HepG2 (cell line): ENCODE results near the gene TM4SF20. TPM values are rescaled to one million over a fixed set of nuclear protein-coding genes. Genes with fewer than 3 reads are reported as not detected.

Source experiments
- CAMTA2 ChIP-seq: sonication (generic); formaldehyde crosslinking; IDR thresholded peaks from 2 replicates; pipeline ENCODE4 v1.4.0; 2020; ENCODE audit warnings: mild to moderate bottlenecking, missing genetic modification reagents, borderline replicate concordance
- CHD2 ChIP-seq: IDR thresholded peaks from 2 replicates; pipeline ENCODE4 v1.6.1; 2011; ENCODE audit warnings: low read depth, low read length, improper control_type of control experiment
- FLYWCH1 ChIP-seq: sonication (generic); formaldehyde crosslinking; IDR thresholded peaks from 2 replicates; pipeline ENCODE4 v1.8.1; 2023; ENCODE audit warnings: mild to moderate bottlenecking, missing genetic modification reagents
- MAFF ChIP-seq: IDR thresholded peaks from 2 replicates; pipeline ENCODE4 v1.6.1; 2011; ENCODE audit warnings: low read depth, low read length, improper control_type of control experiment
- MED13 ChIP-seq: sonication (generic); formaldehyde crosslinking; IDR thresholded peaks from 2 replicates; pipeline ENCODE4 v1.5.0; 2020; ENCODE audit warnings: missing genetic modification reagents
- NFIB ChIP-seq: sonication (generic); formaldehyde crosslinking; IDR thresholded peaks from 2 replicates; pipeline ENCODE4 v1.9.0; 2021; ENCODE audit warnings: missing genetic modification reagents, mild to moderate bottlenecking, borderline replicate concordance
- NR2C2 ChIP-seq: sonication (generic); formaldehyde crosslinking; IDR thresholded peaks from 2 replicates; pipeline ENCODE4 v1.4.0; 2020; ENCODE audit warnings: missing genetic modification reagents, mild to moderate bottlenecking, moderate library complexity, borderline replicate concordance
- RFXAP ChIP-seq: sonication (generic); formaldehyde crosslinking; IDR thresholded peaks from 2 replicates; pipeline ENCODE4 v1.4.0; 2020; ENCODE audit warnings: missing genetic modification reagents, borderline replicate concordance
- SMYD3 ChIP-seq: sonication (generic); formaldehyde crosslinking; IDR thresholded peaks from 2 replicates; pipeline ENCODE4 v1.8.1; 2023; ENCODE audit warnings: mild to moderate bottlenecking, missing genetic modification reagents
- ZNF10 ChIP-seq: sonication (generic); formaldehyde crosslinking; IDR thresholded peaks from 2 replicates; pipeline ENCODE4 v1.4.0; 2020; ENCODE audit warnings: mild to moderate bottlenecking, low read depth, missing genetic modification reagents, borderline replicate concordance
- ZNF282 ChIP-seq: fragments of 450-650 bp; IDR thresholded peaks from 2 replicates; pipeline ENCODE4 v1.6.1; 2018; ENCODE audit not compliant: partially characterized antibody
- ZNF772 ChIP-seq: sonication (generic); formaldehyde crosslinking; IDR thresholded peaks from 2 replicates; pipeline ENCODE4 v1.5.0; 2020; ENCODE audit warnings: mild to moderate bottlenecking, missing genetic modification reagents
- polyA plus RNA-seq, 8 experiments: library from polyadenylated mRNA; depleted of rRNA in 3 of 8; stranded (reverse) in 7 of 8; unstranded in 1 of 8; fragments of >200 nt; fragmentation: Illumina TruSeq in 4 of 8; extraction: Trizol in 4 of 8; gene quantifications; 2 replicates each; pipeline versions ENCODE4 v1.2.1 to v1.2.3, GENCODE V29; 2011 to 2016; ENCODE audit warnings: low read depth in 4 of 8, missing spikeins in 1 of 8, mixed read lengths in 1 of 8; ENCODE audit not compliant: insufficient read depth in 1 of 8
- total RNA-seq, 5 experiments: library from RNA; depleted of rRNA; stranded (reverse); fragments of >200 nt; fragmentation: Illumina TruSeq; extraction: Trizol; gene quantifications; 2 replicates each; pipeline ENCODE4 v1.2.3, GENCODE V29; 2016; ENCODE audit warnings: low read depth in 1 of 5
- TF ChIP-seq, protein P1 (sequence below): sonication (generic); formaldehyde crosslinking; IDR thresholded peaks from 2 replicates; pipeline ENCODE4 v1.4.0; 2020; ENCODE audit warnings: missing genetic modification reagents
- TF ChIP-seq, protein P2 (sequence below): IDR thresholded peaks from 2 replicates; pipeline ENCODE4 v1.6.1; 2016; ENCODE audit warnings: low read depth
- TF ChIP-seq, protein P3 (sequence below): sonication (generic); formaldehyde crosslinking; IDR thresholded peaks from 2 replicates; pipeline ENCODE4 v1.4.0; 2020; ENCODE audit warnings: mild to moderate bottlenecking, low read depth, missing genetic modification reagents
- TF ChIP-seq, protein P4 (sequence below): sonication (generic); formaldehyde crosslinking; IDR thresholded peaks from 2 replicates; pipeline ENCODE4 v1.4.0; 2020; ENCODE audit warnings: mild to moderate bottlenecking, low read depth, missing genetic modification reagents
- TF ChIP-seq, protein P5 (sequence below): sonication (generic); formaldehyde crosslinking; IDR thresholded peaks from 2 replicates; pipeline ENCODE4 v1.4.0; 2020; ENCODE audit warnings: missing genetic modification reagents
- TF ChIP-seq, protein P6 (sequence below): sonication (generic); formaldehyde crosslinking; conservative IDR thresholded peaks from 2 replicates; pipeline ENCODE4 v1.8.0; 2022; ENCODE audit warnings: missing genetic modification reagents

TM4SF20 gene
- total and polyA plus RNA-seq, 2 of the 13 experiments (the other 11 are each of a cell fraction or from before 2014, with no cell fraction given) = not detected

DNA sequence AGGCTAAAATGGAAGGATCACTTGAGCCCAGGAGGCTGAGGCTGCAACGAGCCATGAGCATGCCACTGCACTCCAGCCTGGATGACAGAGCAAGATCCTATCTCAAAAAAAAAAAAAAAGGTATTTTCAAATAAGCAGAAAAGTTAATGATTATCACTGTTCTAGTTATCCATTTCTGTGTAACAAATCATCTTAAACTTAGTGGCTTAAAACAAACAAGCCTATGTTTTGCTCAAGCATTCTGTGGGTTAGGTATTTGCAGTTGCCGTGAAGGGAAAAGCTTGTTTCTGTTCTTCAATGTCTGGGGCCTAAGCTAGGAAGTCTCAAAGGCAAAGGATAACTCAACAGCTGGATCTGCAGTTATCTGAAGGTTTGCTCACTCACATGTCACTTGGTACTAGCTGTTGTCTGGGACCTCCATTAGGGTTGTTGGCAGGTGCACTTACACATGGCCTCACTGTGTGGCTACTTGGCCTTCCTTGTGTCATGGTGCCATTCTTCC lies 40.0 kb downstream of the TM4SF20 start (continued):
- TF ChIP-seq, protein P1, sequence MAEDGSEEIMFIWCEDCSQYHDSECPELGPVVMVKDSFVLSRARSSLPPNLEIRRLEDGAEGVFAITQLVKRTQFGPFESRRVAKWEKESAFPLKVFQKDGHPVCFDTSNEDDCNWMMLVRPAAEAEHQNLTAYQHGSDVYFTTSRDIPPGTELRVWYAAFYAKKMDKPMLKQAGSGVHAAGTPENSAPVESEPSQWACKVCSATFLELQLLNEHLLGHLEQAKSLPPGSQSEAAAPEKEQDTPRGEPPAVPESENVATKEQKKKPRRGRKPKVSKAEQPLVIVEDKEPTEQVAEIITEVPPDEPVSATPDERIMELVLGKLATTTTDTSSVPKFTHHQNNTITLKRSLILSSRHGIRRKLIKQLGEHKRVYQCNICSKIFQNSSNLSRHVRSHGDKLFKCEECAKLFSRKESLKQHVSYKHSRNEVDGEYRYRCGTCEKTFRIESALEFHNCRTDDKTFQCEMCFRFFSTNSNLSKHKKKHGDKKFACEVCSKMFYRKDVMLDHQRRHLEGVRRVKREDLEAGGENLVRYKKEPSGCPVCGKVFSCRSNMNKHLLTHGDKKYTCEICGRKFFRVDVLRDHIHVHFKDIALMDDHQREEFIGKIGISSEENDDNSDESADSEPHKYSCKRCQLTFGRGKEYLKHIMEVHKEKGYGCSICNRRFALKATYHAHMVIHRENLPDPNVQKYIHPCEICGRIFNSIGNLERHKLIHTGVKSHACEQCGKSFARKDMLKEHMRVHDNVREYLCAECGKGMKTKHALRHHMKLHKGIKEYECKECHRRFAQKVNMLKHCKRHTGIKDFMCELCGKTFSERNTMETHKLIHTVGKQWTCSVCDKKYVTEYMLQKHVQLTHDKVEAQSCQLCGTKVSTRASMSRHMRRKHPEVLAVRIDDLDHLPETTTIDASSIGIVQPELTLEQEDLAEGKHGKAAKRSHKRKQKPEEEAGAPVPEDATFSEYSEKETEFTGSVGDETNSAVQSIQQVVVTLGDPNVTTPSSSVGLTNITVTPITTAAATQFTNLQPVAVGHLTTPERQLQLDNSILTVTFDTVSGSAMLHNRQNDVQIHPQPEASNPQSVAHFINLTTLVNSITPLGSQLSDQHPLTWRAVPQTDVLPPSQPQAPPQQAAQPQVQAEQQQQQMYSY = no peak
- TF ChIP-seq, protein P2, sequence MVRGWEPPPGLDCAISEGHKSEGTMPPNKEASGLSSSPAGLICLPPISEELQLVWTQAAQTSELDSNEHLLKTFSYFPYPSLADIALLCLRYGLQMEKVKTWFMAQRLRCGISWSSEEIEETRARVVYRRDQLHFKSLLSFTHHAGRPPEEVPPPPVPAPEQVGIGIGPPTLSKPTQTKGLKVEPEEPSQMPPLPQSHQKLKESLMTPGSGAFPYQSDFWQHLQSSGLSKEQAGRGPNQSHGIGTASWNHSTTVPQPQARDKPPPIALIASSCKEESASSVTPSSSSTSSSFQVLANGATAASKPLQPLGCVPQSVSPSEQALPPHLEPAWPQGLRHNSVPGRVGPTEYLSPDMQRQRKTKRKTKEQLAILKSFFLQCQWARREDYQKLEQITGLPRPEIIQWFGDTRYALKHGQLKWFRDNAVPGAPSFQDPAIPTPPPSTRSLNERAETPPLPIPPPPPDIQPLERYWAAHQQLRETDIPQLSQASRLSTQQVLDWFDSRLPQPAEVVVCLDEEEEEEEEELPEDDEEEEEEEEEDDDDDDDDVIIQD (CRISPR knock-in tag) = peak; percentile 93
- TF ChIP-seq MAFF = no peak
- TF ChIP-seq, protein P3, sequence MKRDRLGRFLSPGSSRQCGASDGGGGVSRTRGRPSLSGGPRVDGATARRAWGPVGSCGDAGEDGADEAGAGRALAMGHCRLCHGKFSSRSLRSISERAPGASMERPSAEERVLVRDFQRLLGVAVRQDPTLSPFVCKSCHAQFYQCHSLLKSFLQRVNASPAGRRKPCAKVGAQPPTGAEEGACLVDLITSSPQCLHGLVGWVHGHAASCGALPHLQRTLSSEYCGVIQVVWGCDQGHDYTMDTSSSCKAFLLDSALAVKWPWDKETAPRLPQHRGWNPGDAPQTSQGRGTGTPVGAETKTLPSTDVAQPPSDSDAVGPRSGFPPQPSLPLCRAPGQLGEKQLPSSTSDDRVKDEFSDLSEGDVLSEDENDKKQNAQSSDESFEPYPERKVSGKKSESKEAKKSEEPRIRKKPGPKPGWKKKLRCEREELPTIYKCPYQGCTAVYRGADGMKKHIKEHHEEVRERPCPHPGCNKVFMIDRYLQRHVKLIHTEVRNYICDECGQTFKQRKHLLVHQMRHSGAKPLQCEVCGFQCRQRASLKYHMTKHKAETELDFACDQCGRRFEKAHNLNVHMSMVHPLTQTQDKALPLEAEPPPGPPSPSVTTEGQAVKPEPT (CRISPR knock-in tag) = no peak
- TF ChIP-seq, protein P4, sequence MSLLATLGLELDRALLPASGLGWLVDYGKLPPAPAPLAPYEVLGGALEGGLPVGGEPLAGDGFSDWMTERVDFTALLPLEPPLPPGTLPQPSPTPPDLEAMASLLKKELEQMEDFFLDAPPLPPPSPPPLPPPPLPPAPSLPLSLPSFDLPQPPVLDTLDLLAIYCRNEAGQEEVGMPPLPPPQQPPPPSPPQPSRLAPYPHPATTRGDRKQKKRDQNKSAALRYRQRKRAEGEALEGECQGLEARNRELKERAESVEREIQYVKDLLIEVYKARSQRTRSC (CRISPR knock-in tag) = no peak
- TF ChIP-seq NFIB (CRISPR knock-in tag) = no peak
- no peak for TF ChIP-seq ZNF10
- TF ChIP-seq, protein P5, sequence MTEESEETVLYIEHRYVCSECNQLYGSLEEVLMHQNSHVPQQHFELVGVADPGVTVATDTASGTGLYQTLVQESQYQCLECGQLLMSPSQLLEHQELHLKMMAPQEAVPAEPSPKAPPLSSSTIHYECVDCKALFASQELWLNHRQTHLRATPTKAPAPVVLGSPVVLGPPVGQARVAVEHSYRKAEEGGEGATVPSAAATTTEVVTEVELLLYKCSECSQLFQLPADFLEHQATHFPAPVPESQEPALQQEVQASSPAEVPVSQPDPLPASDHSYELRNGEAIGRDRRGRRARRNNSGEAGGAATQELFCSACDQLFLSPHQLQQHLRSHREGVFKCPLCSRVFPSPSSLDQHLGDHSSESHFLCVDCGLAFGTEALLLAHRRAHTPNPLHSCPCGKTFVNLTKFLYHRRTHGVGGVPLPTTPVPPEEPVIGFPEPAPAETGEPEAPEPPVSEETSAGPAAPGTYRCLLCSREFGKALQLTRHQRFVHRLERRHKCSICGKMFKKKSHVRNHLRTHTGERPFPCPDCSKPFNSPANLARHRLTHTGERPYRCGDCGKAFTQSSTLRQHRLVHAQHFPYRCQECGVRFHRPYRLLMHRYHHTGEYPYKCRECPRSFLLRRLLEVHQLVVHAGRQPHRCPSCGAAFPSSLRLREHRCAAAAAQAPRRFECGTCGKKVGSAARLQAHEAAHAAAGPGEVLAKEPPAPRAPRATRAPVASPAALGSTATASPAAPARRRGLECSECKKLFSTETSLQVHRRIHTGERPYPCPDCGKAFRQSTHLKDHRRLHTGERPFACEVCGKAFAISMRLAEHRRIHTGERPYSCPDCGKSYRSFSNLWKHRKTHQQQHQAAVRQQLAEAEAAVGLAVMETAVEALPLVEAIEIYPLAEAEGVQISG (CRISPR knock-in tag) = no peak
- TF ChIP-seq SMYD3 (CRISPR knock-in tag) = no peak
- no peak for TF ChIP-seq NR2C2
- TF ChIP-seq CAMTA2 (CRISPR knock-in tag) = no peak
- TF ChIP-seq, protein P6, sequence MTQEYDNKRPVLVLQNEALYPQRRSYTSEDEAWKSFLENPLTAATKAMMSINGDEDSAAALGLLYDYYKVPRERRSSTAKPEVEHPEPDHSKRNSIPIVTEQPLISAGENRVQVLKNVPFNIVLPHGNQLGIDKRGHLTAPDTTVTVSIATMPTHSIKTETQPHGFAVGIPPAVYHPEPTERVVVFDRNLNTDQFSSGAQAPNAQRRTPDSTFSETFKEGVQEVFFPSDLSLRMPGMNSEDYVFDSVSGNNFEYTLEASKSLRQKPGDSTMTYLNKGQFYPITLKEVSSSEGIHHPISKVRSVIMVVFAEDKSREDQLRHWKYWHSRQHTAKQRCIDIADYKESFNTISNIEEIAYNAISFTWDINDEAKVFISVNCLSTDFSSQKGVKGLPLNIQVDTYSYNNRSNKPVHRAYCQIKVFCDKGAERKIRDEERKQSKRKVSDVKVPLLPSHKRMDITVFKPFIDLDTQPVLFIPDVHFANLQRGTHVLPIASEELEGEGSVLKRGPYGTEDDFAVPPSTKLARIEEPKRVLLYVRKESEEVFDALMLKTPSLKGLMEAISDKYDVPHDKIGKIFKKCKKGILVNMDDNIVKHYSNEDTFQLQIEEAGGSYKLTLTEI = no peak
- no peak for TF ChIP-seq ZNF772 (CRISPR knock-in tag)
- no peak for TF ChIP-seq FLYWCH1 (CRISPR knock-in tag)
- TF ChIP-seq ZNF282 = no peak
- TF ChIP-seq MED13 (CRISPR knock-in tag) = no peak
- TF ChIP-seq CHD2 = no peak
- TF ChIP-seq RFXAP (CRISPR knock-in tag) = no peak
